ENCODE measurements around the gene RASSF6. TPM values are rescaled to one million over a fixed set of nuclear protein-coding genes. Genes with fewer than 3 reads are reported as not detected.

Gene RASSF6
- total RNA-seq, 4 donors from 2014 or later, result 0.26 to 1.2 (median 0.62) TPM

DNA sequence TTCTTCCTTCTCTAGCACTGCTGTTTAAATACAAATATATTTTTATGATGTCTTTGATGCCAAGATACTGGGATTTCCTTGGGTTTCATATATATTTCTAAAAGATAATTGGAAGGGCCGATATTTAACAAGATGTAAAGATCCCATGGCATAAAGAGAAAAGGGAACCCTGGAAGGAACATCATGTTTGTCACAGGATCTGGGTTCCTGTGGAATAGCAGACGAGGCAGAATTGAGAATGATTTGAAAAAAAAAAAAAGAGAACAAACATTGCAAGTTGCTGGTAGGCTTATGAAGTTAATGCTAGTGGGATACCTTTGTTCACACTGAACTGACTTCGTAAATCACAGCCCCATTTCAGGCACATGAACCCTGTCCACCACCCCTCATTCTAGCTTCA, 33.6 kb downstream of the RASSF6 start:
- no peaks in the 10 kb centered on the region for H3K27me3 ChIP-seq
- H3K9me3 ChIP-seq, result no peaks in the 10 kb centered on the region
- H3K4me3 ChIP-seq, result no peak overlapping the region
- intact Hi-C loops (cut with DNase I), result no loop called here
- H3K4me1 ChIP-seq, result peaks cover 0 to 15% (median 13%) of the 10 kb centered on the region in 4 donors
- DNase-seq (ENCODE audit: extremely low spot score), result no peak
- H3K36me3 ChIP-seq, result no peaks in the 10 kb centered on the region
- no peak overlapping the region for H3K27ac ChIP-seq (replicated peaks in 1 of 4)
- WGBS, result 82% methylated on average over 3 of the region's 3 CpGs
- TF ChIP-seq EP300 (IDR thresholded peaks at IDR 0.05) (no peak), POLR2AphosphoS5 (IDR thresholded peaks at IDR 0.05) (no peak), POLR2A (IDR thresholded peaks at IDR 0.05; ENCODE audit: low read depth) (no peak)
- TF ChIP-seq, protein P1, sequence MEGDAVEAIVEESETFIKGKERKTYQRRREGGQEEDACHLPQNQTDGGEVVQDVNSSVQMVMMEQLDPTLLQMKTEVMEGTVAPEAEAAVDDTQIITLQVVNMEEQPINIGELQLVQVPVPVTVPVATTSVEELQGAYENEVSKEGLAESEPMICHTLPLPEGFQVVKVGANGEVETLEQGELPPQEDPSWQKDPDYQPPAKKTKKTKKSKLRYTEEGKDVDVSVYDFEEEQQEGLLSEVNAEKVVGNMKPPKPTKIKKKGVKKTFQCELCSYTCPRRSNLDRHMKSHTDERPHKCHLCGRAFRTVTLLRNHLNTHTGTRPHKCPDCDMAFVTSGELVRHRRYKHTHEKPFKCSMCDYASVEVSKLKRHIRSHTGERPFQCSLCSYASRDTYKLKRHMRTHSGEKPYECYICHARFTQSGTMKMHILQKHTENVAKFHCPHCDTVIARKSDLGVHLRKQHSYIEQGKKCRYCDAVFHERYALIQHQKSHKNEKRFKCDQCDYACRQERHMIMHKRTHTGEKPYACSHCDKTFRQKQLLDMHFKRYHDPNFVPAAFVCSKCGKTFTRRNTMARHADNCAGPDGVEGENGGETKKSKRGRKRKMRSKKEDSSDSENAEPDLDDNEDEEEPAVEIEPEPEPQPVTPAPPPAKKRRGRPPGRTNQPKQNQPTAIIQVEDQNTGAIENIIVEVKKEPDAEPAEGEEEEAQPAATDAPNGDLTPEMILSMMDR (IDR thresholded peaks at IDR 0.05), result no peak

DNA sequence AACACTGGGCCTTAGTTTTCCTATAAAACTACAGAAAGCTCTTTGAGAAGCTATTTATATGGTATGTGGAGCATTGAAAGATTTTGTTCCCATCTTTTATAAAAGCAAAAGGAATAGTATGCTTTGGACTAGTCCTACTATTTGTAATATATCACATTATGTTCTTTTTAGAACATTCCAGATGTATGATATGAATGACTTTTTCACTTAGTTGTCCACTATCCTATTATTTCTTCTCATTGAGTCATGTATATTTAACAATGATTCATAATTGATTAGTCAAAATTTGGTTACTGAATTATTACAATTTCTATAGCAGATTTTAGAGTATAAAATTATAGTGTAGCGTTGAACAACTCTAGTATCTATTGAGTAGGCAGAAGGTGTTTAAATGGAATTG, 34.2 kb downstream of the RASSF6 start:
- no peaks in the 10 kb centered on the region for H3K9me3 ChIP-seq
- H3K4me1 ChIP-seq, result peaks cover 0 to 15% (median 13%) of the 10 kb centered on the region in 4 donors
- H3K27me3 ChIP-seq, result no peaks in the 10 kb centered on the region
- H3K27ac ChIP-seq (replicated peaks in 1 of 4), result no peak overlapping the region
- DNase-seq (ENCODE audit: extremely low spot score), result no peak
- TF ChIP-seq, protein P1 (IDR thresholded peaks at IDR 0.05), result no peak
- no peak for TF ChIP-seq POLR2A (IDR thresholded peaks at IDR 0.05; ENCODE audit: low read depth)
- intact Hi-C loops (cut with DNase I), result no loop called here
- no peak overlapping the region for H3K4me3 ChIP-seq
- WGBS, result 88% methylated on average over 1 of the region's 1 CpG
- H3K36me3 ChIP-seq, result no peaks in the 10 kb centered on the region

DNA sequence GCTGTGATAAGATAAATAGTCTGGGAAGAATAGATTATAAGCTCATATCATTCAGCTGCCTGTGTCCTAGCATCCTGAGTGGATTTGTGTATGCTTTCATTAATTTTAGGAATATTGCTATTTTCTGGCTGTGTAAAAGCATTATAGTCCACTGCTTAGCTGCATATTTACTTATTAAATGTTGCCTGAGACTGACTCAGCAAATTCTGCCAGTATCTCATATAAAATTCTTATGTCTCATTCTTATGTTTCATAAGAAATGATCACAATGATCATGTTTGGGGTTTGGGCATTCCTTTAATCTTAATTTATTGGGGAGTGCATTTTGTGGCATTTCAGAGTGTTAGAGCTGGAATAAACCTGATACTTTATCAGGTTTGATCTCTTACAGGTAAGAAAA, 34.9 kb downstream of the RASSF6 start:
- intact Hi-C loops (cut with DNase I), result no loop called here
- H3K4me1 ChIP-seq, result peaks cover 0 to 11% (median 11%) of the 10 kb centered on the region in 4 donors
- no peak for DNase-seq (ENCODE audit: extremely low spot score)
- H3K27ac ChIP-seq (replicated peaks in 1 of 4), result no peak overlapping the region
- no peak for TF ChIP-seq POLR2AphosphoS5 (IDR thresholded peaks at IDR 0.05)
- TF ChIP-seq, protein P1 (IDR thresholded peaks at IDR 0.05), result no peak
- no peak for TF ChIP-seq POLR2A (IDR thresholded peaks at IDR 0.05; ENCODE audit: low read depth)
- TF ChIP-seq EP300 (IDR thresholded peaks at IDR 0.05), result no peak
- no peaks in the 10 kb centered on the region for H3K27me3 ChIP-seq
- no peaks in the 10 kb centered on the region for H3K9me3 ChIP-seq
- H3K36me3 ChIP-seq, result no peaks in the 10 kb centered on the region
- H3K4me3 ChIP-seq, result no peak overlapping the region

DNA sequence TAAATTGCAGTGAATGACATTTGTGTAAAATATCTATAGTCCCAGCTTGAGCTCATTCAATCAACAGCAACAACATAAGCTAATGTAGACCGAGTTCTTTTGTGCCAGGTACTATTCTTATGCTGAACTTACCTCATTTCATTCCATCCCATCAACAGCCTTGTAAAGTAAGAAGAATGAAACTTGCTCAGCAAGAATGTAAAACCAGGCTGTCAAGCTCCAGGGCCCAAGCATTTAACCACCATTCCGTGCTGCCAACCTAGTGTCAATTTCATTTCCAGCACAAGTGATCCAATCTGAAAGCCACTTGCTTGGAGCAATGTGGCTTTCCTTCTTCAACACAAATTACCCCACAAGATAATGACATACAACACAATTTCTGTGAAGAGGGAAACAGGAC, 36.6 kb downstream of the RASSF6 start:
- H3K9me3 ChIP-seq, result no peaks in the 10 kb centered on the region
- H3K36me3 ChIP-seq, result no peaks in the 10 kb centered on the region
- no peaks in the 10 kb centered on the region for H3K4me1 ChIP-seq
- DNase-seq (ENCODE audit: extremely low spot score), result no peak
- TF ChIP-seq POLR2AphosphoS5 (IDR thresholded peaks at IDR 0.05) (no peak), POLR2A (IDR thresholded peaks at IDR 0.05; ENCODE audit: low read depth) (no peak)
- no peak overlapping the region for H3K27ac ChIP-seq (replicated peaks in 1 of 4)
- no peak overlapping the region for H3K4me3 ChIP-seq
- intact Hi-C loops (cut with DNase I), result no loop called here
- no peaks in the 10 kb centered on the region for H3K27me3 ChIP-seq
- WGBS, result 73% methylated on average over 2 of the region's 2 CpGs

DNA sequence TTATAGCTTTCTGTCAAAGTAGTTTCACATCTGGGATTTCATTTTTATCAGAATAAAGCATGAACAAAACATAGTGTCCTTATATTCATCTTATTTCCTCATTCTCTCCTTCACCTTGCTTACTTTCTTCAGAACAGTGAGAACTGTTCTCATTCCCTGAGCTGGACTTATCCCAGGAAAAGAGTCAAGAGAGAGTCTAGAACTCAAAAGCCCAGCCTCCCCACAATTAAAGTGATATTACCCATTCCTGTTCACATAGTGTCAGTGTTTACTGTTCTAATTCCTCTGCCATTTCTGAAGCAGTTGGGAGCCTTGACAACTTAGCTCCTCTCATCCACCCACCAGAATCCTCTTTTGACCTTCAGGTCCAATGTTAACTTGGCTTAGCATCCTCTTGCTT, 42.9 kb downstream of the RASSF6 start:
- no peaks in the 10 kb centered on the region for H3K9me3 ChIP-seq
- no peaks in the 10 kb centered on the region for H3K27me3 ChIP-seq
- H3K27ac ChIP-seq (replicated peaks in 1 of 4), result no peak overlapping the region
- intact Hi-C loops (cut with DNase I), result no loop called here
- TF ChIP-seq, protein P1 (IDR thresholded peaks at IDR 0.05), result no peak
- TF ChIP-seq POLR2AphosphoS5 (IDR thresholded peaks at IDR 0.05) (no peak), EP300 (IDR thresholded peaks at IDR 0.05) (no peak), POLR2A (IDR thresholded peaks at IDR 0.05; ENCODE audit: low read depth) (no peak)
- H3K4me3 ChIP-seq, result no peak overlapping the region
- no peak for DNase-seq (ENCODE audit: extremely low spot score)
- H3K36me3 ChIP-seq, result no peaks in the 10 kb centered on the region
- no peaks in the 10 kb centered on the region for H3K4me1 ChIP-seq

All from esophagus muscularis mucosa (tissue), 4 donors.